Measurements from ENCODE around the gene DYNLT2B.
"Not testable (repeated sequence)": the region's sequence is repeated elsewhere in the genome, so short reads cannot be mapped to it uniquely, and the experiment has no call there.

DNA sequence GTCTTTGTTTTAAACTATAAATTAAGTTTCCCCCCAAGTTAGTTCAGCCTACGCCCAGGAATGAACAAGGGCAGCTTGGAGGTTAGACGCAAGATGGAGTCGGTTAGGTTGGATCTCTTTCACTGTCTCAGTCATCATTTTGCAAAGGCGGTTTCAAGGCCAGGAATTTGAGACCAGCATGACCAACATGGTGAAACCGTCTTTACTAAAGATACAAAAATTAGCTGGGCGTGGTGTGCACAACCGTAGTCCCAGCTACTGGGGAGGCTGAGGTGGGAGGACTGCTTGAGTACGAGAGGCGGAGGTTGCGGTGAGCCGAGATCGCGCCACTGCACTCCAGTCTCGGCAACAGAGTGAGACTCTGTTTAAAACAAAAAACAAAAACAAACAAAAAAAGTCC is 25.9 kb upstream of the DYNLT2B start:
- TF ChIP-seq, protein P1, sequence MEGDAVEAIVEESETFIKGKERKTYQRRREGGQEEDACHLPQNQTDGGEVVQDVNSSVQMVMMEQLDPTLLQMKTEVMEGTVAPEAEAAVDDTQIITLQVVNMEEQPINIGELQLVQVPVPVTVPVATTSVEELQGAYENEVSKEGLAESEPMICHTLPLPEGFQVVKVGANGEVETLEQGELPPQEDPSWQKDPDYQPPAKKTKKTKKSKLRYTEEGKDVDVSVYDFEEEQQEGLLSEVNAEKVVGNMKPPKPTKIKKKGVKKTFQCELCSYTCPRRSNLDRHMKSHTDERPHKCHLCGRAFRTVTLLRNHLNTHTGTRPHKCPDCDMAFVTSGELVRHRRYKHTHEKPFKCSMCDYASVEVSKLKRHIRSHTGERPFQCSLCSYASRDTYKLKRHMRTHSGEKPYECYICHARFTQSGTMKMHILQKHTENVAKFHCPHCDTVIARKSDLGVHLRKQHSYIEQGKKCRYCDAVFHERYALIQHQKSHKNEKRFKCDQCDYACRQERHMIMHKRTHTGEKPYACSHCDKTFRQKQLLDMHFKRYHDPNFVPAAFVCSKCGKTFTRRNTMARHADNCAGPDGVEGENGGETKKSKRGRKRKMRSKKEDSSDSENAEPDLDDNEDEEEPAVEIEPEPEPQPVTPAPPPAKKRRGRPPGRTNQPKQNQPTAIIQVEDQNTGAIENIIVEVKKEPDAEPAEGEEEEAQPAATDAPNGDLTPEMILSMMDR (IDR thresholded peaks at IDR 0.05), result not testable (repeated sequence)
- TF ChIP-seq POLR2A (IDR thresholded peaks at IDR 0.05), result not testable (repeated sequence)
